ACC112 (cell line): Measurements from ENCODE around the gene DSEL.

Source experiments
- H2AFZ ChIP-seq: fragments of 200-600 bp; sonication (generic); one replicate; pipeline ENCODE4 v1.6.0; 2017; ENCODE audit warnings: antibody characterized with exemption, low read length; ENCODE audit not compliant: unreplicated experiment
- H3K27ac ChIP-seq: fragments of 200-600 bp; sonication (generic); 2 replicates; pipeline ENCODE4 v1.5.1; 2014; ENCODE audit warnings: low read depth, mild to moderate bottlenecking, antibody characterized with exemption, low read length, moderate library complexity
- H3K27me3 ChIP-seq: fragments of 200-600 bp; sonication (generic); 2 replicates; pipeline ENCODE4 v1.6.1; 2014; ENCODE audit warnings: mild to moderate bottlenecking, antibody characterized with exemption, low read length, moderate library complexity, mixed read lengths; ENCODE audit not compliant: insufficient read depth
- H3K36me3 ChIP-seq: fragments of 200-600 bp; sonication (generic); 2 replicates; pipeline ENCODE4 v1.6.1; 2016; ENCODE audit warnings: mild to moderate bottlenecking, antibody characterized with exemption, low read length, moderate library complexity, mixed read lengths; ENCODE audit not compliant: insufficient read depth
- H3K4me1 ChIP-seq: fragments of 200-600 bp; sonication (generic); one replicate; pipeline ENCODE4 v1.6.1; 2016; ENCODE audit warnings: low read length, mixed read lengths; ENCODE audit not compliant: insufficient read depth, unreplicated experiment, control insufficient read depth
- H3K4me3 ChIP-seq: fragments of 200-600 bp; sonication (generic); 2 replicates; pipeline ENCODE4 v1.5.1; 2014; ENCODE audit warnings: mild to moderate bottlenecking, low read depth, low read length
- H3K79me2 ChIP-seq: fragments of 200-600 bp; sonication (generic); one replicate; pipeline ENCODE4 v1.6.0; 2016; ENCODE audit warnings: low read length; ENCODE audit not compliant: control insufficient read depth, unreplicated experiment, insufficient read depth

Gene DSEL

DNA sequence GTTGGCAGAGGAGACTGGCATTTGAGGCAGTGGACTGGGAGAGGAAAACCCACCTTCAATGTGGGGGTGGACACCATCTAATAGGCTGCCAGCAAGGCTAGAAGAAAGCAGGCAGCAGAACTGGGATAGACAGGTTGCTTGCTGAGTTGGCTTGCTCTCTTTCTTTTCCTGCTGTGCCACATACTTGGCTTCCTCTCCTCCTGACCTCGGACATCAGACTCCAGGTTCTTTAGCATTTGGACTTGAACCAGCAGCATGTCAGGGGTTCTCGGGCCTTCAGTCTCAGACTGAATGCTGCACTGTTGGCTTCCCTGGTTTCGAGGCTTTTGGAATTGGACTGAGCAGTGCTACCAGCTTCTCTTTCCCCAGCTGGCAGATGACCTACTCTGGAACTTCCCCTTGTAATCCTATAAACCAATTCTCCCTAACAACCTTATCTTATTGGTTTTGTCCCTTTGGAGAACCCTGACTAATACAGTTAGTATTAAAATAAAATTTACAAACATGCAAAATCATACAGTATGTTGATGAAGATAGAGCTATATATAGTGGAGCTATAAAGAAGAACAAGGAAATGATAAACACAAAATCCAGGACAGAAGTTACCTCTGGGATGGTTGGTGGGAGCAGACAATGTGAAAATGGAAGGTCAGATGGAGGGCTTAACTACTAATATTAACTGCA lies 15.9 kb downstream of the DSEL start:
- Histone ChIP-seq H3K79me2 (no peaks in the 10 kb centered on the region), H3K36me3 (peaks cover 13% of the 10 kb centered on the region), H3K27me3 (no peaks in the 10 kb centered on the region), H3K4me3 (no peak overlapping the region), H2AFZ (no peak overlapping the region), H3K4me1 (peaks cover 4% of the 10 kb centered on the region), H3K27ac (no peak overlapping the region)

DNA sequence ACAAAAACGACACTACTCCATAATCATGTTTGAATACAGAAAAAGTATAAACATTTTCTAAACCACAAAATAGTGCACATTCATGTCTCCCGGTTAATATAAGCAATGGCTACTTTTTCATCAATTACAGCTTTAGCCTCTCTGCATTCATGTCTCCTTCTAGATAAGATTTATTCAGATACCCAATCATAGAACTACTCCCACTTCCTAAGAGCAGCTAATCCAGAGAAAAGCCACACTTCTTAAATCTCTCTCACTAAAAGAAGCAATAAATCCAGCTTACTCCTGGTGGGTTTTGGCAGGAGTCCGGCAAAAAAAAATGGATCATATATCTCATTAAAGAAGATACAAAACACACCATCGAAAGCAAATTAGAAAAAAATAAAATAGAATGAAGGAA lies 20.1 kb downstream of the DSEL start:
- H3K79me2 ChIP-seq, result no peaks in the 10 kb centered on the region
- peaks cover 10% of the 10 kb centered on the region for H3K36me3 ChIP-seq
- peaks cover 4% of the 10 kb centered on the region for H3K4me1 ChIP-seq
- no peak overlapping the region for H3K27ac ChIP-seq
- no peaks in the 10 kb centered on the region for H3K27me3 ChIP-seq
- H2AFZ ChIP-seq, result no peak overlapping the region
- no peak overlapping the region for H3K4me3 ChIP-seq

DNA sequence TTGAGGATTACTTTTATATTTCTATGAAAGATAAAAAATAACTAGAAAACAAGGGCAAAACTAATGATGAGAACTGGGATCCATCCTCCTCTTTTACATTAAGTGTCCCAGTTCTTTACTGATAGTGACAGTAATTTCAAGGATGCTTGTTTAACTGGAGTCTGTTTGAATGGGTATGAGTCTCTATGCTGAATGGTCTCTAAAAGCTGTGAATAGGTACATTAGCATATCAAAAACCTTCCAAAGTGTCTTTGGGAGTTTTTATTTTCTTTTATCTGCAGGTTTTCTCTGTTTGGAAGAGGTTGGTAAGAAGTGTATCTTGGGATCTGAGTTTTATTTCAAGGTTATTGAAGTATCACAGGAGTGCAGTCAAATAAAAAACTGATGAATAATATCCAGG lies 30.0 kb downstream of the DSEL start:
- no peak overlapping the region for H3K4me3 ChIP-seq
- peaks cover 15% of the 10 kb centered on the region for H3K4me1 ChIP-seq
- H3K27ac ChIP-seq, result no peak overlapping the region
- no peaks in the 10 kb centered on the region for H3K36me3 ChIP-seq
- H3K79me2 ChIP-seq, result no peaks in the 10 kb centered on the region
- no peak overlapping the region for H2AFZ ChIP-seq
- no peaks in the 10 kb centered on the region for H3K27me3 ChIP-seq

DNA sequence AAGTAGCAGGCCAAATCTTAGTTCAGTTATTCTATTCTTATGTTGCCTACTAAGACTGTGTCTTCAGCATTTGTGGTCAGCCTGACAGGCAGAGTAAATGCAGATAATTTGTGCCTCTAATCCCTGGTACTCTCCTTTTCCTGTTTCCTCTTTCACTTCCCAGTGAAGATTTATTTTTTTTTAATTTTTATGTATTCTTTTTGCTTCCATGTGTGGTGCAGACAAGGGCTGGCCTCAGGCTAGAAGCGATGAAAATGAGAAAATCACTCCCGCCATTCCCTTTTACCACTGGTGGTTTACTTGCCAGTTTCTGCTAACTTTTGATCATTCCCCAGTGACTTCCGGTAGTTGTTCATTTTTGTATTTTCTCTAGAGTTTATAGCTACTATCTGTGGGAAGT lies 30.9 kb downstream of the DSEL start:
- no peaks in the 10 kb centered on the region for H3K36me3 ChIP-seq
- H3K4me3 ChIP-seq, result no peak overlapping the region

DNA sequence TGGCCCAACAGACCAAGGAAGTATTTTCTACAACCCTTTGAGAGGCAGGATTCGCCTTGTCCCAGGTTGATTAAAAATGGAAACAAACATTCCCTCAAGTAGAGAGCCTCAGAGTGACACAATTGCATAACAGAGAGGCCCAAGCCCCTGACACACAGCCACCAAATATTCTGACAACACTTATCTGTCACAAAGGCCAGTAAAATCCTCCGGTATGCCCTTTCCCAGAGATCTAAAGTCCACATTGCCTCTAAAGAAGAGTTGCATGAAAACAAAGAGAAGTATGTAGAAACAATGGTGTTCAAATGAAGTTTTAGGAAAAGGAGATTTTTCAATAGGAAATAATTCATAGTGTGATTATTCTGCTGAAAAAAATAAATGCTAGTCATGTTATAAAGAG lies 32.1 kb downstream of the DSEL start:
- no peak overlapping the region for H3K4me3 ChIP-seq
- no peaks in the 10 kb centered on the region for H3K27me3 ChIP-seq
- H3K4me1 ChIP-seq, result peaks cover 15% of the 10 kb centered on the region
- H3K27ac ChIP-seq, result no peak overlapping the region
- H2AFZ ChIP-seq, result no peak overlapping the region
- no peaks in the 10 kb centered on the region for H3K79me2 ChIP-seq
- no peaks in the 10 kb centered on the region for H3K36me3 ChIP-seq

More for the DNA sequence above, 30.9 kb downstream of the DSEL start:
- no peak overlapping the region for H3K27ac ChIP-seq
- no peaks in the 10 kb centered on the region for H3K27me3 ChIP-seq
- no peak overlapping the region for H2AFZ ChIP-seq
- no peaks in the 10 kb centered on the region for H3K79me2 ChIP-seq
- peaks cover 15% of the 10 kb centered on the region for H3K4me1 ChIP-seq

DNA sequence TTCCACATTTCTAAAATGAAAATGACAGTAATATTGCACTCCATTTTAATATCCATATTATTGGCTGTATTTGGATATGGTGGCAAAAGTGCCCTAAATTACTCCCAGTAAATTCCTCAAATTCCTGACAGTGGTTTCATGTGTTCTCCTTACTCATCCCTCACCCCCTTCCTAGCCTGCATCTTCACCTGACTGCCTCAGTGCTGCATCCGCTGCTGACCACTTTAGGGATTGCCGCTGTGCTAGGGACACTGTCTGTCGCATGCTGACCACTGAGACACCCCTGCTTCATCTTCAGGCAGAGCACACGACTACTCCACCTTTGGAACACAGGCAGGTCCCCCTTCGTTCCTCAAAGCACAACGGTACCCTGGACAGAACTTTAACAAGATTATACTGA lies 32.6 kb downstream of the DSEL start:
- Histone ChIP-seq H3K36me3 (no peaks in the 10 kb centered on the region), H2AFZ (no peak overlapping the region), H3K4me1 (peaks cover 15% of the 10 kb centered on the region), H3K27ac (no peak overlapping the region), H3K4me3 (no peak overlapping the region), H3K79me2 (no peaks in the 10 kb centered on the region), H3K27me3 (no peaks in the 10 kb centered on the region)

DNA sequence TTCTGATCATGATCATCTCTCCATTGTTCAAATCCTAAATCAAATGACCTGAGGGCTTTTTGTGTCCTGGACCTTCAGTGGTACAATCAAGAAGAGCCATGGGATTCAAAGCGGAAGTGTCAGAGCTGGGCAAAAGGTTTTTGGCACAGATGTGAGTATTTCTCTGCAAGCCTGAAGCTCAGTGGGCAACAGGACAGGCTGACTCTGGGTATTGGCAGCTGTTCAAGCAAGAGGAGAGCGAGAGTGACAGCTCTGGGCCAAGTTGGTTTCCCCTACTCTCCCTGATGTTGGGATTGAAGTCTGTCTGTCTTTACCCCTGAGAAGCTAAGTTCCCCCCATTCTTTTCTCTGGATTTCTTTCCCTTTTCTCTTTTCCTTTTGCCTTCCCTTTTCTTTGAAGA lies 33.3 kb downstream of the DSEL start:
- peak overlapping the region; percentile 7 for H2AFZ ChIP-seq
- peaks cover 15% of the 10 kb centered on the region for H3K4me1 ChIP-seq
- H3K27ac ChIP-seq, result no peak overlapping the region
- no peak overlapping the region for H3K4me3 ChIP-seq
- no peaks in the 10 kb centered on the region for H3K36me3 ChIP-seq
- H3K79me2 ChIP-seq, result no peaks in the 10 kb centered on the region
- H3K27me3 ChIP-seq, result no peaks in the 10 kb centered on the region

DNA sequence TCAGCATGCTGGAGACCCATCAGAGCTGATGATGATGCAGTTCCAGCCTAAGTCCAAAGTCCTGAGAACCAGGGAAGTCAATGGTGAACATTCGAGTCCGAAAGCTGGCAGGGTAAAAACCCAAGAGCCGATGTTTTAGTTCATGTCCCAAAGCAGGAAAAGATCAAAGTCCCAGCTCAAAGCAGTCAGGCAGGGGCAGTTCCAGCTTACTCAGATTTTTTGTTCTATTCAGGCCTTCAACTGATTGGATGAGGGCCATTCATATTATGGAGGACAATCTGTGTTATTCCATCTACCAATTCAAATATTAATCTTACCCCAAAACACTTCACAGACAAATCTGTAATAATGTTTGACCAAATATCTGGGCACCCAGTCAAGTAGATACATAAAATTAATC lies 38.3 kb downstream of the DSEL start:
- Histone ChIP-seq H3K4me1 (peaks cover 5% of the 10 kb centered on the region), H2AFZ (no peak overlapping the region), H3K79me2 (no peaks in the 10 kb centered on the region), H3K27ac (no peak overlapping the region), H3K4me3 (no peak overlapping the region), H3K27me3 (no peaks in the 10 kb centered on the region), H3K36me3 (no peaks in the 10 kb centered on the region)

DNA sequence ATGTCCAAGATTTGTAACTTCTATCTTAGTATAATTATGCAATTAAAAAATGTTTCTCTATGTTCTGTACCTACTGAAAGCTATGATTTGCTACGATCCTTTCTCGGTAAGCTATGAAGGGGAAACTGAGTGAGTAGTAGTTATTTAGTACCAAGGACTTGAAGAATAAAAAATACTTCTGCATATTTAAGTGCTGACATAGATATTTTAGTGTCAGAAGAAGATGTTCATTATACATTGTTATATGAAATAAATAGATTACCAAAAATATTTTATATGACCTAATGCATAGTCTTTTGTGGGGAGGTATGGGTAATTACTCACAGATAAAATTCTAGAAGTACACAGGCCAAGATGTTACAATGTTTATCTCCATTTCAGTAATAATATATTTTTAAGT lies 39.0 kb downstream of the DSEL start:
- H3K27ac ChIP-seq, result no peak overlapping the region
- no peak overlapping the region for H2AFZ ChIP-seq
- no peaks in the 10 kb centered on the region for H3K36me3 ChIP-seq
- H3K4me3 ChIP-seq, result no peak overlapping the region
- no peaks in the 10 kb centered on the region for H3K4me1 ChIP-seq
- no peaks in the 10 kb centered on the region for H3K79me2 ChIP-seq
- H3K27me3 ChIP-seq, result no peaks in the 10 kb centered on the region

DNA sequence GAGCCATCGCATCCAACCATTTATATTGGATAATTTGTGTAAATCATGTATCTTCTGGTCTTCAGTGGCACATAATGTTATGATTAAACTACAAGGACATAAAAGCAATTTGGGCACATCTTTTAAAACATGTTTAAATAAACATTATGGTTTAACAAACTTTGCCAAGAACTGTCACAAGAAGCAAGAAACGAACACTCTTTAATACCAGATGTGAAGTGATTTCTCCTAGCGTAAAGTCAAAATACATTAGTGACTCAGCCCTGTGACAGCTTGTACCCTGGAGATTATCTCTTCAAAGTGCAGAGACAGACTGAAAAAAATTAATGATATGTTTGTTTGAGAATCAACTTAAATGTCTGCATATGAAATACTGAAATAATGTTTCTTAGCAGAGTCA lies 39.9 kb downstream of the DSEL start:
- no peak overlapping the region for H3K4me3 ChIP-seq
- no peaks in the 10 kb centered on the region for H3K27me3 ChIP-seq
- H3K27ac ChIP-seq, result no peak overlapping the region
- H3K4me1 ChIP-seq, result no peaks in the 10 kb centered on the region
- H3K36me3 ChIP-seq, result no peaks in the 10 kb centered on the region
- H2AFZ ChIP-seq, result no peak overlapping the region
- no peaks in the 10 kb centered on the region for H3K79me2 ChIP-seq

- Histone ChIP-seq H3K27ac (no peak overlapping the region), H3K27me3 (no peaks in the 10 kb centered on the region), H3K79me2 (no peaks in the 10 kb centered on the region), H3K36me3 (no peaks in the 10 kb centered on the region), H3K4me3 (no peak overlapping the region), H3K4me1 (no peaks in the 10 kb centered on the region), H2AFZ (no peak overlapping the region)
Measured at GRCh38 chr18:67475673-67476072, 40.8 kb downstream of the DSEL start.
